ENCODE data around the gene KLHL21. TPM values are rescaled to one million over a fixed set of nuclear protein-coding genes. Genes with fewer than 3 reads are reported as not detected.
"Not testable (repeated sequence)": the region's sequence is repeated elsewhere in the genome, so short reads cannot be mapped to it uniquely, and the experiment has no call there.

KLHL21 gene
- total and polyA plus RNA-seq, 4 donors = 8.7 to 30.4 (median 16.6) TPM

DNA sequence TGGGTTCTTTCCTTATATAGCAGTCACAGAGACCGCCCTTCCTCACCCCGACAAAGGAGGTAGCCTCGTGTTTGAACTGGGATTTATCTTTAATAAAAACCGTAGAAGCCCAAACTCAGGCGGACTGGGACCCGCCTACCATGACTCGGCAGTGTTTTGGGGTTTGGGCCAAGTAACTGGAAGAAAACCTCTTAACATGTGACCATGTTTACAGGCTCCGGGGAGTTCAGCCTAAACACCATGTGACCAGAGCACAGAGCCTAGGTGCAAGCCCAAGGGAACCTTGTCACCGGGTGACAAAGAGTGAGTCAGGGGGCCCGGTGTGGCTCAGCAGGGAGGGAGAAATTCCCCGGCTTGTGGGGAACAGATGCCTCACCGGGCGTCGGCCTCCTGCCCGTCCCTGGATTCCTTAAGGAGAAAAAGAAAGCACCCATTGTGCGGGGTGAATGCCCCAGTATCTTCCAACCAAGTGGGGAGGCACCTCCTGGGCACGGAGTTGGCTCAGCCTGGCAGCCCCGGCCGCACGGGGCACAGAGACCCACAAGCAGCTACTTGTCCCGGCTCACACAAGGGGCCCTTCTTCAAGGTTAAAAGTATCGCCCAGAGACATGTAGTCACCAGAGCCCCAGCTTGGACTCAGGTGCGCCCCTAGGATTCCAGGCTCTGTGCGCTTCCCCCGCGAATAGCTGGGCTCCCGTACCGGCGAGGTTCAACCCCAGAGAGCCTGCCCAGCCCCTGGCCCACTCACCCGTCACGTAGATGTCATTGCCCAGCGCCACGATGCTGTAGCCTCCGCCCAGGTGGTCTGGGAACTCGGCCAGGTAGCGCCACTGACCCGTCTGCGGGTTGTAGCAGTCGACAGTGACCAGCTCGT is 1.4 kb downstream of the KLHL21 start (continued):
- TF ChIP-seq, protein P1, sequence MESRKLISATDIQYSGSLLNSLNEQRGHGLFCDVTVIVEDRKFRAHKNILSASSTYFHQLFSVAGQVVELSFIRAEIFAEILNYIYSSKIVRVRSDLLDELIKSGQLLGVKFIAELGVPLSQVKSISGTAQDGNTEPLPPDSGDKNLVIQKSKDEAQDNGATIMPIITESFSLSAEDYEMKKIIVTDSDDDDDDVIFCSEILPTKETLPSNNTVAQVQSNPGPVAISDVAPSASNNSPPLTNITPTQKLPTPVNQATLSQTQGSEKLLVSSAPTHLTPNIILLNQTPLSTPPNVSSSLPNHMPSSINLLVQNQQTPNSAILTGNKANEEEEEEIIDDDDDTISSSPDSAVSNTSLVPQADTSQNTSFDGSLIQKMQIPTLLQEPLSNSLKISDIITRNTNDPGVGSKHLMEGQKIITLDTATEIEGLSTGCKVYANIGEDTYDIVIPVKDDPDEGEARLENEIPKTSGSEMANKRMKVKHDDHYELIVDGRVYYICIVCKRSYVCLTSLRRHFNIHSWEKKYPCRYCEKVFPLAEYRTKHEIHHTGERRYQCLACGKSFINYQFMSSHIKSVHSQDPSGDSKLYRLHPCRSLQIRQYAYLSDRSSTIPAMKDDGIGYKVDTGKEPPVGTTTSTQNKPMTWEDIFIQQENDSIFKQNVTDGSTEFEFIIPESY (IDR thresholded peaks at IDR 0.05) = peak; percentile 77
- peak; percentile 75 for TF ChIP-seq FOXA2 (IDR thresholded peaks at IDR 0.05)
- TF ChIP-seq RAD21 (IDR thresholded peaks at IDR 0.05) = peak; percentile 47 to 56

DNA sequence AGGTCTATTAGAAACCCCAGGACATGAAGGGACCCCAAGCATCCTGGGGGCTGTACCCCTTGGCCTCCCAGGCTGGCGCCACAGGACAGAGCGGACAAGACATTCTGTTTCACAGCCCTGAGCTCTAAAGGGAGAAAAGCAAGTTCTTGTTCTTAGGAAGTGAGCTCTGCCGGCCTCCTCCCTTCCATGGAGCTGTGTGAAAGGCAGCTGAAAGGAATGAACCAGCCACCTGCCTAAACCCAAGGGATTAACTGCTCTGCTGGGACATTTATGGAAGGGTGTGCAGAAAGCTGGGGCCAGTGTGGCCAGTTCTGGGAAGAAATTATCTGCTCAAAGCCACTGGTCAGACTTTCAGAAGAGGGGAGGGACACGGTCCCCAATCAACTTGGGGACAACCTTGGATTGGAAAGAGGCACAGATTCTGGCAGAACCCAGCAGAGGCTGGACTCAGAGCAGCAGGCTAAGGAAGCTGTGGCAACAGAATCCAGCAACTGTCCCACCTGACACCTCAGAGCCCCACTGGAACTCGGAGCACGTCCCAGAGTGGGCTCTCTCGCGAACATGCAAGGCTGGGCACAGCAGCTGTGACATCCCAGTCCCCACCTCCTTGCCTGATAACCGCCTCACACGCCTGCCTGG is 2.1 kb downstream of the KLHL21 start:
- H3K9ac ChIP-seq (ENCODE audit: low read depth in 1 of 2, low read length in 2 of 2) = peak overlapping the region; percentile 61 to 84
- no peaks in the 10 kb centered on the region for H3K27me3 ChIP-seq (ENCODE audit: control insufficient read depth in 4 of 4, insufficient read depth in 4 of 4, low read length in 3 of 4)
- TF ChIP-seq JUND (IDR thresholded peaks at IDR 0.05) (no peak), YY1 (IDR thresholded peaks at IDR 0.05) (no peak), GABPA (IDR thresholded peaks at IDR 0.05 in 1 of 2, conservative IDR thresholded peaks at IDR 0.05 in 1 of 2) (no peak)
- TF ChIP-seq, protein P2, sequence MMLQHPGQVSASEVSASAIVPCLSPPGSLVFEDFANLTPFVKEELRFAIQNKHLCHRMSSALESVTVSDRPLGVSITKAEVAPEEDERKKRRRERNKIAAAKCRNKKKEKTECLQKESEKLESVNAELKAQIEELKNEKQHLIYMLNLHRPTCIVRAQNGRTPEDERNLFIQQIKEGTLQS (IDR thresholded peaks at IDR 0.05) = no peak
- no peaks in the 10 kb centered on the region for H3K9me3 ChIP-seq (ENCODE audit: control insufficient read depth in 4 of 4, low read length in 3 of 4)
- H3K27ac ChIP-seq (ENCODE audit: low read depth in 1 of 2, low read length in 2 of 2) = peak overlapping the region; percentile 82 to 98
- DNase-seq (ENCODE audit: low spot score) = no peak
- H3K4me3 ChIP-seq (ENCODE audit: low read depth in 1 of 3, low read length in 3 of 3) = peak overlapping the region; percentile 73 to 82 (median 78)
- H3K36me3 ChIP-seq (ENCODE audit: control insufficient read depth in 4 of 4, insufficient read depth in 3 of 4, low read depth in 1 of 4, low read length in 3 of 4) = peaks cover 6 to 17% (median 11%) of the 10 kb centered on the region in 4 donors
- H3K4me1 ChIP-seq (ENCODE audit: control insufficient read depth in 4 of 4, insufficient read depth in 4 of 4, low read length in 3 of 4) = peaks cover 11 to 60% (median 44%) of the 10 kb centered on the region in 4 donors
- 15% methylated on average over 10 of the region's 10 CpGs for WGBS

DNA sequence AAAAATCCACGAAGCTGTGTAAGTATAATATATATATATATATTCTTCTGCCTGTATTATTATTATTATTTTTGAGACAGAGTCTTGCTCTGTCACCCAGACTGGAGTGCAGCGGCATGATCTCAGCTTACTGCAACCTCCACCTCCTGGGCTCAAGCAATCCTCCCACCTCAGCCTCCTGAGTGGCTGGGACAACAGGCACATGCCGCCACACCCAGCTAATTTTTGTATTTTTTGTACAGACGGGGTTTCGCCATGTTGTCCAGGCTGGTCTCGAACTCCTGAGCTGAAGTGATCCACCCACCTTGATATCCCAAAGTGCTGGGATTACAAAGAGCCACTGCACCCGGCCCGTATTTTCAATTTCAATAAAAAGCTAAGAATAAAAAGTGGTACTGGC is 2.7 kb downstream of the KLHL21 start:
- Histone ChIP-seq H3K4me1 (ENCODE audit: control insufficient read depth in 4 of 4, insufficient read depth in 4 of 4, low read length in 3 of 4) (peaks cover 11 to 58% (median 41%) of the 10 kb centered on the region in 4 donors), H3K9ac (ENCODE audit: low read depth in 1 of 2, low read length in 2 of 2) (peak overlapping the region; percentile 61 to 84), H3K36me3 (ENCODE audit: control insufficient read depth in 4 of 4, insufficient read depth in 3 of 4, low read depth in 1 of 4, low read length in 3 of 4) (peaks cover 11 to 21% (median 13%) of the 10 kb centered on the region in 4 donors), H3K27ac (ENCODE audit: low read depth in 1 of 2, low read length in 2 of 2) (peak overlapping the region; percentile 82 to 98), H3K4me3 (ENCODE audit: low read depth in 1 of 3, low read length in 3 of 3) (peak overlapping the region in 2 of 3 donors; percentile 73 to 82)
- H3K9me3 ChIP-seq (ENCODE audit: control insufficient read depth in 4 of 4, low read length in 3 of 4); DNase-seq (ENCODE audit: low spot score); H3K27me3 ChIP-seq (ENCODE audit: control insufficient read depth in 4 of 4, insufficient read depth in 4 of 4, low read length in 3 of 4): not testable (repeated sequence)
- 51% methylated on average over 8 of the region's 8 CpGs for WGBS

DNA sequence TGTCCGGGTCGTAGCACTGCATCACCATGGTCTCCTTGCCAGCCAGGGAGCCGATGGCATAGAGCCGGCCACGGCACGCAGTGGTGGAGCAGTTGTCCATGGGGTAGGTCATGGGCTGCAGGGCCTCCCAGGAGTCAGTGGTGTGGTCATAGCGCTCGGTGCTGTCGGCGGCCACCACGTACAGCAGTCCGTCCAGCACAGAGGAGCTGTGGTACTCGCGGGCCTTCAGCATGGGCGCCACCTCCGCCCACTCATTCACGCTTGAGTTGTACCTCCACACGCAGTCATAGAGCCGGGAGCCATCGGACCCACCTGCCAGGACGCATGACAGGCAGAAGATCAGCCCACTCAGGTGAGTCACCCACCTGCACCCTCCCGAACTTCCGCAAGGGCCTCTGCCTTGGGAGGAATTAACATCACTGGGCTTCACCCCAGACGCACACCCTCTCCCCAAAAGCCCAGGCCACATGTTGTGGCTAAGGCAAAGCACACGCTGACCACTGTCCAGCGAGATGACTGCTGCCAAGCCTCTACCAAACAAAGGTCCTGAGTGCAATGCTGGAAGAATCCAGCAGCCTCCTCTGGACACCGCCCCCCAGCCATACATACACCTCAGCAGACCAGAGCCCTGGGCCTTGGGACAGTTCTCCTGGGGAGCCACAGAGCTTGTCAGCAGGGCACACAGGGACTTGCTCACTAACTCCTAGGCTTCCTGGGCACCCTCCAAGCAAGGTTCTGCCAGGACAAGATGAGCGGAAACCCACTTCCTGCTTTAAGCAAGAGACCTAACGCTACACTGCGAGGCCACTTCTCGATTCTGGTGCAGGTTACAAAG is 3.3 kb downstream of the KLHL21 start:
- Histone ChIP-seq H3K4me1 (ENCODE audit: control insufficient read depth in 4 of 4, insufficient read depth in 4 of 4, low read length in 3 of 4) (peaks cover 7 to 52% (median 35%) of the 10 kb centered on the region in 4 donors), H3K36me3 (ENCODE audit: control insufficient read depth in 4 of 4, insufficient read depth in 3 of 4, low read depth in 1 of 4, low read length in 3 of 4) (peaks cover 12 to 24% (median 17%) of the 10 kb centered on the region in 4 donors)
- DNase-seq (ENCODE audit: low spot score) = no peak

More for the DNA sequence above, 3.3 kb downstream of the KLHL21 start:
- peak overlapping the region; percentile 14 to 73 (median 18) for H3K4me3 ChIP-seq (ENCODE audit: low read depth in 1 of 3, low read length in 3 of 3)
- no peaks in the 10 kb centered on the region for H3K9me3 ChIP-seq (ENCODE audit: control insufficient read depth in 4 of 4, low read length in 3 of 4)
- TF ChIP-seq, protein P3, sequence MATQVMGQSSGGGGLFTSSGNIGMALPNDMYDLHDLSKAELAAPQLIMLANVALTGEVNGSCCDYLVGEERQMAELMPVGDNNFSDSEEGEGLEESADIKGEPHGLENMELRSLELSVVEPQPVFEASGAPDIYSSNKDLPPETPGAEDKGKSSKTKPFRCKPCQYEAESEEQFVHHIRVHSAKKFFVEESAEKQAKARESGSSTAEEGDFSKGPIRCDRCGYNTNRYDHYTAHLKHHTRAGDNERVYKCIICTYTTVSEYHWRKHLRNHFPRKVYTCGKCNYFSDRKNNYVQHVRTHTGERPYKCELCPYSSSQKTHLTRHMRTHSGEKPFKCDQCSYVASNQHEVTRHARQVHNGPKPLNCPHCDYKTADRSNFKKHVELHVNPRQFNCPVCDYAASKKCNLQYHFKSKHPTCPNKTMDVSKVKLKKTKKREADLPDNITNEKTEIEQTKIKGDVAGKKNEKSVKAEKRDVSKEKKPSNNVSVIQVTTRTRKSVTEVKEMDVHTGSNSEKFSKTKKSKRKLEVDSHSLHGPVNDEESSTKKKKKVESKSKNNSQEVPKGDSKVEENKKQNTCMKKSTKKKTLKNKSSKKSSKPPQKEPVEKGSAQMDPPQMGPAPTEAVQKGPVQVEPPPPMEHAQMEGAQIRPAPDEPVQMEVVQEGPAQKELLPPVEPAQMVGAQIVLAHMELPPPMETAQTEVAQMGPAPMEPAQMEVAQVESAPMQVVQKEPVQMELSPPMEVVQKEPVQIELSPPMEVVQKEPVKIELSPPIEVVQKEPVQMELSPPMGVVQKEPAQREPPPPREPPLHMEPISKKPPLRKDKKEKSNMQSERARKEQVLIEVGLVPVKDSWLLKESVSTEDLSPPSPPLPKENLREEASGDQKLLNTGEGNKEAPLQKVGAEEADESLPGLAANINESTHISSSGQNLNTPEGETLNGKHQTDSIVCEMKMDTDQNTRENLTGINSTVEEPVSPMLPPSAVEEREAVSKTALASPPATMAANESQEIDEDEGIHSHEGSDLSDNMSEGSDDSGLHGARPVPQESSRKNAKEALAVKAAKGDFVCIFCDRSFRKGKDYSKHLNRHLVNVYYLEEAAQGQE (IDR thresholded peaks at IDR 0.05) = peak; percentile 43
- no peak for TF ChIP-seq TAF1 (conservative IDR thresholded peaks at IDR 0.05)
- H3K27ac ChIP-seq (ENCODE audit: low read depth in 1 of 2, low read length in 2 of 2) = peak overlapping the region; percentile 58 to 65
- 74% methylated on average over 31 of the region's 31 CpGs for whole genome bisulfite sequencing
- no peaks in the 10 kb centered on the region for H3K27me3 ChIP-seq (ENCODE audit: control insufficient read depth in 4 of 4, insufficient read depth in 4 of 4, low read length in 3 of 4)
- no peak overlapping the region for H3K9ac ChIP-seq (ENCODE audit: low read depth in 1 of 2, low read length in 2 of 2)
